HEK293 (cell line): ENCODE data around the gene SYT4.

Experiments used
- CTCF ChIA-PET: fragments of 350-600 bp; formaldehyde crosslinking; extraction: SDS; loops from one replicate; lab custom pipeline; 2021; ENCODE audit warnings: antibody characterized with exemption; lab: Yijun Ruan, JAX
- POLR2A ChIA-PET: fragments of 300-600 bp; formaldehyde crosslinking; extraction: SDS; loops from one replicate; lab custom pipeline; 2020; ENCODE audit warnings: antibody characterized with exemption, inconsistent platforms; lab: Yijun Ruan, JAX
- H3K27ac ChIP-seq: fragments of 200-500 bp; sonication (Bioruptor generic); 2 replicates; pipeline ENCODE4 v1.5.1; 2014; ENCODE audit warnings: low read depth, low read length, control low read depth, inconsistent platforms; ENCODE audit errors: extremely low read depth
- H3K36me3 ChIP-seq, 2 experiments: fragments of 200-500 bp in 1 of 2; sonication (Bioruptor generic) in 1 of 2; 1 replicate in 1 of 2; 2 replicates in 1 of 2; pipeline ENCODE4 v1.5.1; 2014 to 2017; ENCODE audit warnings: inconsistent platforms in 2 of 2, low read length in 2 of 2; ENCODE audit not compliant: control insufficient read depth in 2 of 2, insufficient read depth in 1 of 2
- H3K4me1 ChIP-seq: fragments of 200-500 bp; sonication (Bioruptor generic); 2 replicates; pipeline ENCODE4 v1.5.1; 2014; ENCODE audit warnings: mild to moderate bottlenecking, low read length, inconsistent platforms; ENCODE audit not compliant: control insufficient read depth, insufficient read depth
- H3K4me3 ChIP-seq: 2 replicates; pipeline ENCODE4 v1.5.1; 2011; ENCODE audit warnings: low read depth, mild to moderate bottlenecking, control low read depth, low read length, moderate library complexity
- H3K9me3 ChIP-seq: fragments of 200-500 bp; sonication (Bioruptor generic); 2 replicates; pipeline ENCODE4 v1.5.1; 2014; ENCODE audit warnings: low read depth, low read length, inconsistent platforms; ENCODE audit not compliant: control insufficient read depth, insufficient read depth
- BCL11A ChIP-seq: fragments of 450-650 bp; formaldehyde crosslinking; IDR thresholded peaks from 2 replicates; pipeline ENCODE4 v1.5.1; 2016; ENCODE audit warnings: low read depth, missing biosample characterization, missing genetic modification characterization
- GLI2 ChIP-seq: fragments of 450-650 bp; formaldehyde crosslinking; IDR thresholded peaks from 2 replicates; pipeline ENCODE4; 2017; ENCODE audit warnings: missing biosample characterization, missing genetic modification characterization, low read depth, borderline replicate concordance
- GLI4 ChIP-seq: fragments of 450-650 bp; formaldehyde crosslinking; IDR thresholded peaks from 2 replicates; pipeline ENCODE4 v1.5.1; 2016; ENCODE audit warnings: missing biosample characterization, missing genetic modification characterization
- OSR2 ChIP-seq: fragments of 450-650 bp; formaldehyde crosslinking; IDR thresholded peaks from 2 replicates; pipeline ENCODE4 v1.5.1; 2016; ENCODE audit warnings: missing biosample characterization, missing genetic modification characterization
- PRDM10 ChIP-seq: fragments of 450-650 bp; formaldehyde crosslinking; IDR thresholded peaks from 2 replicates; pipeline ENCODE4 v1.5.1; 2016; ENCODE audit warnings: missing biosample characterization, missing genetic modification characterization
- SALL2 ChIP-seq: fragments of 450-650 bp; formaldehyde crosslinking; IDR thresholded peaks from 2 replicates; pipeline ENCODE4 v1.5.0; 2017; ENCODE audit warnings: missing biosample characterization, mild to moderate bottlenecking, missing genetic modification characterization, borderline replicate concordance
- ZBTB7A ChIP-seq: fragments of 450-650 bp; formaldehyde crosslinking; IDR thresholded peaks from 2 replicates; pipeline ENCODE4 v1.5.1; 2016; ENCODE audit warnings: low read depth, missing biosample characterization, missing genetic modification characterization
- ZNF24 ChIP-seq: fragments of 450-650 bp; formaldehyde crosslinking; IDR thresholded peaks from 2 replicates; pipeline ENCODE4 v1.5.1; 2016; ENCODE audit warnings: missing biosample characterization, missing genetic modification characterization
- ZNF302 ChIP-seq: fragments of 450-650 bp; formaldehyde crosslinking; IDR thresholded peaks from 2 replicates; pipeline ENCODE4 v1.5.1; 2016; ENCODE audit warnings: missing biosample characterization, missing genetic modification characterization, low read depth
- ZNF449 ChIP-seq: fragments of 450-650 bp; formaldehyde crosslinking; IDR thresholded peaks from 2 replicates; pipeline ENCODE4 v1.5.1; 2017; ENCODE audit warnings: missing biosample characterization, mild to moderate bottlenecking, missing genetic modification characterization, moderate library complexity
- ZNF514 ChIP-seq: fragments of 450-650 bp; formaldehyde crosslinking; IDR thresholded peaks from 2 replicates; pipeline ENCODE4 v1.5.1; 2016; ENCODE audit warnings: missing biosample characterization, missing genetic modification characterization
- ZNF549 ChIP-seq: fragments of 450-650 bp; IDR thresholded peaks from 2 replicates; pipeline ENCODE4 v1.5.1; 2018; ENCODE audit warnings: missing biosample characterization, missing genetic modification characterization, mild to moderate bottlenecking, inconsistent platforms, moderate library complexity
- ZNF585B ChIP-seq: fragments of 450-650 bp; formaldehyde crosslinking; IDR thresholded peaks from 2 replicates; pipeline ENCODE4 v1.5.1; 2016; ENCODE audit warnings: missing biosample characterization, missing genetic modification characterization
- ZNF621 ChIP-seq: fragments of 450-650 bp; formaldehyde crosslinking; IDR thresholded peaks from 2 replicates; pipeline ENCODE4 v1.5.1; 2017; ENCODE audit warnings: missing biosample characterization, missing genetic modification characterization
- ZNF76 ChIP-seq: fragments of 450-650 bp; formaldehyde crosslinking; IDR thresholded peaks from 2 replicates; pipeline ENCODE4; 2016; ENCODE audit warnings: low read depth, missing biosample characterization, missing genetic modification characterization, borderline replicate concordance
- ZSCAN23 ChIP-seq: fragments of 450-650 bp; formaldehyde crosslinking; IDR thresholded peaks from 2 replicates; pipeline ENCODE4 v1.5.1; 2016; ENCODE audit warnings: missing biosample characterization, missing genetic modification characterization

The SYT4 gene

GRCh38 chr18:43220691-43221090 lies 56.6 kb downstream of the SYT4 start:
- Histone ChIP-seq H3K36me3 (no peaks in the 10 kb centered on the region), H3K4me3 (no peak overlapping the region), H3K9me3 (no peaks in the 10 kb centered on the region), H3K27ac (no peak overlapping the region), H3K4me1 (no peaks in the 10 kb centered on the region)
- TF ChIP-seq ZNF76 (tag by site-specific recombination) (no peak), PRDM10 (no peak), SALL2 (tag by site-specific recombination) (no peak), ZNF302 (no peak), ZNF621 (tag by site-specific recombination) (no peak), ZBTB7A (tag by site-specific recombination) (no peak), ZNF585B (tag by site-specific recombination) (no peak), GLI4 (tag by site-specific recombination) (no peak), ZSCAN23 (tag by site-specific recombination) (no peak), ZNF514 (no peak), ZNF24 (tag by site-specific recombination) (no peak), BCL11A (tag by site-specific recombination) (no peak), ZNF549 (tag by site-specific recombination) (no peak), GLI2 (tag by site-specific recombination) (no peak), OSR2 (tag by site-specific recombination) (no peak), ZNF449 (tag by site-specific recombination) (no peak)
- ChIA-PET CTCF (interaction anchor here (0.6 kb wide), 1 partner anchor 175 kb away, joined by 3 read pairs; no protein-coding TSS in a partner anchor), POLR2A (no interaction called here)
